NCI-H510A (cell line): ENCODE data around the gene PIK3C2G.
"Not testable (repeated sequence)": the region's sequence is repeated elsewhere in the genome, so short reads cannot be mapped to it uniquely, and the experiment has no call there.

Source experiments
- DNase-seq: peaks from one replicate; lab custom pipeline; 2025; lab: John Stamatoyannopoulos, UW

The PIK3C2G gene

GRCh38 chr12:18646286-18646890, 385.1 kb downstream of the PIK3C2G start:
- DNase-seq = no peak

GRCh38 chr12:18651525-18651924, 390.2 kb downstream of the PIK3C2G start:
- no peak for DNase-seq

GRCh38 chr12:18652596-18652995, 391.3 kb downstream of the PIK3C2G start:
- DNase-seq = no peak

- DNase-seq = no peak
These were observed 392.1 kb downstream of the PIK3C2G start for GRCh38 chr12:18653465-18653864.

- DNase-seq = no peak
These were observed 394.0 kb downstream of the PIK3C2G start for GRCh38 chr12:18655351-18655750.

- DNase-seq = no peak
These were observed 396.9 kb downstream of the PIK3C2G start for GRCh38 chr12:18658179-18658578.

GRCh38 chr12:18658829-18659228, 397.5 kb downstream of the PIK3C2G start:
- no peak for DNase-seq

- no peak for DNase-seq
These were observed 414.8 kb downstream of the PIK3C2G start for GRCh38 chr12:18676141-18676540.

- DNase-seq = no peak
These were observed 415.8 kb downstream of the PIK3C2G start for GRCh38 chr12:18676996-18677588.

GRCh38 chr12:18681818-18682217, 420.5 kb downstream of the PIK3C2G start:
- DNase-seq = no peak

- DNase-seq = no peak
These were observed 422.2 kb downstream of the PIK3C2G start for GRCh38 chr12:18683327-18684013.

GRCh38 chr12:18684430-18684829, 423.1 kb downstream of the PIK3C2G start:
- no peak for DNase-seq

- no peak for DNase-seq
These were observed 428.5 kb downstream of the PIK3C2G start for GRCh38 chr12:18689771-18690170.

- DNase-seq = no peak
These were observed 429.3 kb downstream of the PIK3C2G start for GRCh38 chr12:18690653-18691052.

GRCh38 chr12:18693986-18694385, 432.7 kb downstream of the PIK3C2G start:
- not testable (repeated sequence) for DNase-seq

GRCh38 chr12:18696971-18697602, 435.8 kb downstream of the PIK3C2G start:
- no peak for DNase-seq
